Upper lobe of left lung (tissue), 6 donors: ENCODE measurements around the gene LIPH. TPM values are rescaled to one million over a fixed set of nuclear protein-coding genes. Genes with fewer than 3 reads are reported as not detected.
"Not testable (repeated sequence)": the region's sequence is repeated elsewhere in the genome, so short reads cannot be mapped to it uniquely, and the experiment has no call there.

ENCODE experiments used
- ATAC-seq, 2 donors: fragments of 200-7000 bp; cut with Tn5 transposase; one replicate each; pipeline ENCODE4 v1.9.1; 2022; ENCODE audit warnings: mild to moderate bottlenecking in 2 of 2, moderate library complexity in 2 of 2; ENCODE audit not compliant: low FRiP score in 2 of 2
- DNase-seq, 2 donors: peaks; one replicate each; pipeline ENCODE4 v3.0.0-alpha.2; 2019 to 2020
- H3K27ac ChIP-seq, 4 donors: fragments of 200-600 bp; sonication (generic); one replicate each; pipeline ENCODE4 v1.5.1; 2016 to 2019
- H3K27me3 ChIP-seq, 4 donors: fragments of 200-600 bp; sonication (generic); one replicate each; pipeline ENCODE4 v1.5.1; 2017 to 2019
- H3K36me3 ChIP-seq, 4 donors: fragments of 200-600 bp; sonication (generic); one replicate each; pipeline ENCODE4 v1.5.1; 2016 to 2019
- H3K4me1 ChIP-seq, 4 donors: fragments of 200-600 bp; sonication (generic); one replicate each; pipeline ENCODE4 v1.5.1; 2018 to 2019
- H3K4me3 ChIP-seq, 4 donors: fragments of 200-600 bp; sonication (generic); one replicate each; pipeline ENCODE4 v1.5.1; 2017 to 2019; ENCODE audit warnings: mild to moderate bottlenecking in 2 of 4, moderate library complexity in 1 of 4
- H3K9me3 ChIP-seq, 4 donors: fragments of 200-600 bp; sonication (generic); one replicate each; pipeline ENCODE4 v1.5.1; 2018 to 2019
- EP300 ChIP-seq, 4 donors: sonication (generic); formaldehyde crosslinking; IDR thresholded peaks; one replicate each; pipeline ENCODE4 v1.5.1; 2017; ENCODE audit warnings: antibody characterized with exemption in 4 of 4, control low read depth in 2 of 4
- POLR2A ChIP-seq, 4 donors: fragments of 450-650 bp; IDR thresholded peaks; one replicate each; pipeline ENCODE4 v1.5.1; 2016 to 2017; ENCODE audit warnings: antibody characterized with exemption in 4 of 4, mild to moderate bottlenecking in 2 of 4
- POLR2AphosphoS5 ChIP-seq, 2 donors: sonication (generic); formaldehyde crosslinking; IDR thresholded peaks; one replicate each; pipeline ENCODE4 v1.5.1; 2017; ENCODE audit warnings: antibody characterized with exemption in 2 of 2
- WGBS, 2 donors: methylation state at CpG; one replicate each; pipeline ENCODE4 v1.1.5; 2017 to 2018; 5-methylcytosine and 5-hydroxymethylcytosine counted together
- total RNA-seq, 6 donors: library from RNA; depleted of rRNA in 4 of 6; stranded (reverse); fragments of >200 nt in 4 of 6; gene quantifications; one replicate each; pipeline versions ENCODE4 v1.1.0 to v1.2.1, GENCODE V29; 2016 to 2021
- TF ChIP-seq, protein P1 (sequence below), 6 experiments: fragments of 450-650 bp in 4 of 6; fragments of 200-600 bp in 2 of 6; sonication (generic) in 2 of 6; IDR thresholded peaks; one replicate each; pipeline ENCODE4 v1.5.1; 2016 to 2019; ENCODE audit warnings: antibody characterized with exemption in 6 of 6
- donor health status: DM: no; HTN: no; CAD: no; lungs with moderate emphysema.
- donor health status: DM: no; HTN: yes; CAD: no; lungs with severe emphysema.

LIPH gene
- total RNA-seq, 6 donors from 2014 or later, result 25.9 to 63.1 (median 42.3) TPM

DNA sequence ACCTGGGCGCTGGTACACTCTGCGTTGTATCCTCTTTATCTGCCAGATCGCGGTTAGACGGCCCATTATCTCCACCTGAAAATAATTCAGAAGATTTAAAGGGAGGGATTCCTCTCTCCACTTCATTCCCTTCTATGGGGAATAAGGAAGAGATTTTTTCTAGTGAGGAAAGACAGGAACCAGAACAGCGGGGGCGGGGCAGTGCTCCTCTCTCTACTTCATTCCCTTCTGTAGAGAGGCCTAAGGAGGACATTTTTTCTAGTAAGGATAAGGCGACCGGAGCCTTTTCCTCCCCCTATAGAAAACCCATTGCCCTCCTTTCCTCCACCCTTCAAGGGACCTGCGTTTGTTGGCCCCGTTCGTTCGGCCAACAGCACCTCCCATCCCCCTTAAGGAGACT lies 8.3 kb upstream of the LIPH start:
- H3K4me3 ChIP-seq, result peak overlapping the region in 1 of 4 donors; percentile 6
- WGBS, 2 donors, result 69 to 81% methylated on average over 13 of the region's 13 CpGs
- H3K9me3 ChIP-seq, result no peaks in the 10 kb centered on the region

DNA sequence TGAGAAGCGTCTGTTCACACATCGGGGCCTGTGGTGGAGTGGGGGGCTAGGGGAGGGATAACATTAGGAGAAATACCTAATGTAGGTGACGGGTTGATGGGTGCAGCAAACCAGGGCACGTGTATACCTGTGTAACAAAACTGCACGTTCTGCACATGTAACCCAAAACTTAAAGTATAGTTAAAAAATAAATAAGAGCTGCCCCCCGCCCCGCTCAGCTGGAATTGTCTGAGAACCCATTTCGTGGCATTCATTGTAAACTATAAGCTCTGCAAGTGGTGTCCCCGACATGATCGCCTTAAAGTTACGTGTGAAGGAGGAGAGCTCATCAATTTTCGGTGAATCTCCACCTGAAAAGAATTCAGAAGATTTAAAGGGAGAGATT lies 7.3 kb upstream of the LIPH start:
- 83 to 86% methylated on average over 12 of the region's 12 CpGs for WGBS, 2 donors
- H3K36me3 ChIP-seq, result no peaks in the 10 kb centered on the region
- no peaks in the 10 kb centered on the region for H3K27me3 ChIP-seq
- TF ChIP-seq, protein P1, sequence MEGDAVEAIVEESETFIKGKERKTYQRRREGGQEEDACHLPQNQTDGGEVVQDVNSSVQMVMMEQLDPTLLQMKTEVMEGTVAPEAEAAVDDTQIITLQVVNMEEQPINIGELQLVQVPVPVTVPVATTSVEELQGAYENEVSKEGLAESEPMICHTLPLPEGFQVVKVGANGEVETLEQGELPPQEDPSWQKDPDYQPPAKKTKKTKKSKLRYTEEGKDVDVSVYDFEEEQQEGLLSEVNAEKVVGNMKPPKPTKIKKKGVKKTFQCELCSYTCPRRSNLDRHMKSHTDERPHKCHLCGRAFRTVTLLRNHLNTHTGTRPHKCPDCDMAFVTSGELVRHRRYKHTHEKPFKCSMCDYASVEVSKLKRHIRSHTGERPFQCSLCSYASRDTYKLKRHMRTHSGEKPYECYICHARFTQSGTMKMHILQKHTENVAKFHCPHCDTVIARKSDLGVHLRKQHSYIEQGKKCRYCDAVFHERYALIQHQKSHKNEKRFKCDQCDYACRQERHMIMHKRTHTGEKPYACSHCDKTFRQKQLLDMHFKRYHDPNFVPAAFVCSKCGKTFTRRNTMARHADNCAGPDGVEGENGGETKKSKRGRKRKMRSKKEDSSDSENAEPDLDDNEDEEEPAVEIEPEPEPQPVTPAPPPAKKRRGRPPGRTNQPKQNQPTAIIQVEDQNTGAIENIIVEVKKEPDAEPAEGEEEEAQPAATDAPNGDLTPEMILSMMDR (IDR thresholded peaks at IDR 0.05), result no peak
- TF ChIP-seq POLR2AphosphoS5 (IDR thresholded peaks at IDR 0.05) (no peak), POLR2A (IDR thresholded peaks at IDR 0.05) (no peak), EP300 (IDR thresholded peaks at IDR 0.05) (no peak)
- peak overlapping the region in 3 of 4 donors; percentile 75 to 85 (median 83) for H3K27ac ChIP-seq
- no peak for DNase-seq
- H3K9me3 ChIP-seq, result no peaks in the 10 kb centered on the region
- H3K4me1 ChIP-seq, result peaks cover 7 to 27% (median 15%) of the 10 kb centered on the region in 4 donors
- H3K4me3 ChIP-seq, result no peak overlapping the region
- no peak for ATAC-seq

More for the DNA sequence above, 8.3 kb upstream of the LIPH start:
- H3K27ac ChIP-seq, result peak overlapping the region; percentile 75 to 85 (median 84)
- H3K4me1 ChIP-seq, result peaks cover 7 to 21% (median 15%) of the 10 kb centered on the region in 4 donors
- no peaks in the 10 kb centered on the region for H3K27me3 ChIP-seq
- ATAC-seq (peak in 1 of 2 donors; percentile 30), DNase-seq (no peak)
- TF ChIP-seq, protein P1 (IDR thresholded peaks at IDR 0.05), result no peak
- TF ChIP-seq POLR2AphosphoS5 (IDR thresholded peaks at IDR 0.05), result no peak
- TF ChIP-seq EP300 (IDR thresholded peaks at IDR 0.05), result no peak
- TF ChIP-seq POLR2A (IDR thresholded peaks at IDR 0.05), result no peak
- H3K36me3 ChIP-seq, result no peaks in the 10 kb centered on the region

DNA sequence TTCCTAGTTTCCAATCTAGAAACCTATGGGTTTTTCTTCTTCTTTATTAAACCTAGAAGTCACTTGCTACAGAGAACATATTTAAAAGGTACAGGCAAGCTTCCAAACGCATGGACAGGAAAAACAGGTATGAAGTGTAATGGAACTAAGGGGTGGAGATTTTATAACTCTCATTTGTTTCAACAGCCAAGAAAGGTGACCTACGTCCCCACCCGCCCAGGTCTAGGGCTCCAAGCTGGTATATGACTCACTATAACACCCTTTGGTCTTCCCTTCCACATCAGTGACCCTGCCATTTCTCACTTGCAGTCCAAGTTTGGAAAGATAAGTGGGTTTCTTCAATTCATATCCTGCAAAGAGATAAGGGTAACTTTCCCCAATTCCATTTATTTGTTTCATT lies 6.0 kb upstream of the LIPH start:
- ATAC-seq (peak; percentile 57 to 86), DNase-seq (peak in 1 of 2 donors; percentile 87)
- H3K36me3 ChIP-seq, result no peaks in the 10 kb centered on the region
- peak in 1 of 2 donors; percentile 29 for TF ChIP-seq POLR2AphosphoS5 (IDR thresholded peaks at IDR 0.05)
- TF ChIP-seq POLR2A (IDR thresholded peaks at IDR 0.05), result no peak
- peak in 1 of 4 donors; percentile 61 for TF ChIP-seq EP300 (IDR thresholded peaks at IDR 0.05)
- H3K27ac ChIP-seq, result peak overlapping the region; percentile 74 to 85 (median 79)
- H3K9me3 ChIP-seq, result no peaks in the 10 kb centered on the region
- no peaks in the 10 kb centered on the region for H3K27me3 ChIP-seq
- H3K4me3 ChIP-seq, result no peak overlapping the region
- H3K4me1 ChIP-seq, result peaks cover 7 to 27% (median 15%) of the 10 kb centered on the region in 4 donors
- WGBS, 2 donors, result 68 to 79% methylated on average over 3 of the region's 3 CpGs

DNA sequence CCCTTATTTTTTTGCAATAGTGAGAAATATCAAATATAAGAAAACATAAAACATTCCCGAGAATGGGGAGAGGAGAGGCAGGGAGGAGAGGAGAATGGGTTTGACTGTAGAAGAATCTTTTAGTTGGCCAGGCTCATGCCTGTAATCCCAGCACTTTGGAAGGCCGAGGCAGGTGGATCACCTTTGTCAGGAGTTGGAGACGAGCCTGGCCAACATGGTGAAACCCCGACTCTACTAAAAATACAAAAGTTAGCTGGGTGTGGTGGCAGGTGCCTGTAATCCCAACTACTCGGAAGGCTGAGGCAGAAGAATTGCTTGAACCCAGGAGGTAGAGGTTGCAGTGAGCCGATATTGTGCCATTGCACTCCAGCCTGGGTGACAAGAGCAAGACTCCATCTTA lies 4.3 kb upstream of the LIPH start:
- not testable (repeated sequence) for H3K36me3 ChIP-seq, H3K27me3 ChIP-seq, H3K4me3 ChIP-seq, DNase-seq, H3K9me3 ChIP-seq, ATAC-seq
- 76 to 81% methylated on average over 6 of the region's 6 CpGs for WGBS, 2 donors
- Histone ChIP-seq H3K4me1 (peaks cover 6 to 25% (median 13%) of the 10 kb centered on the region in 4 donors), H3K27ac (peak overlapping the region in 3 of 4 donors; percentile 21 to 85 (median 40))

DNA sequence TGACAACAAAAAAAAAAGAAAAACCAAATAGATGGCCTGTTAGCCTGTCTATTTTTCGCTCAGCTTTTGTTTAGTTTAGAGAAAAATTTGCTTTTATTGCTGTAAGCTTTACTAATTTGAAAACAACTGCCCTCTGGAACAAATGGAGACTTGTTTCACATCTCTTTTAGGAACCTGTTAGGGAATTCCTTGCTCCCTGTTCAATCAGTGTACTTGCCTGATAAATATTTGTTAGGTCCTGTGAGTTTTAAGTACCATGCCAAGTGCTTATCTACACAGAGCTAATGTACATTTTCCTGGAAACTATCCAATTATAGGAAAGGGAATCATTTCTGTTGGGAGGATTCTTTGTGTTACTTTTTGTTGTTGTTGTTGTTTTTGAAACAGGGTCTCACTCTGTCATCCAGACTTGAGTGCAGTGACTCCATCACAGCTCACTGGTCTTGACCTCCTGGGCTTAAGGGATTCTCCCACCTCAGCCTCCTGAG lies 3.5 kb upstream of the LIPH start:
- ATAC-seq, result no peak
- H3K4me3 ChIP-seq, result no peak overlapping the region
- H3K9me3 ChIP-seq, result no peaks in the 10 kb centered on the region
- H3K27ac ChIP-seq, result peak overlapping the region in 3 of 4 donors; percentile 21 to 85 (median 40)
- H3K4me1 ChIP-seq, result peaks cover 4 to 18% (median 6%) of the 10 kb centered on the region in 4 donors
- DNase-seq, result no peak
- TF ChIP-seq POLR2AphosphoS5 (IDR thresholded peaks at IDR 0.05) (no peak), EP300 (IDR thresholded peaks at IDR 0.05) (no peak), POLR2A (IDR thresholded peaks at IDR 0.05) (no peak)
- TF ChIP-seq, protein P1 (IDR thresholded peaks at IDR 0.05), result no peak
- no peaks in the 10 kb centered on the region for H3K27me3 ChIP-seq
- WGBS, 2 donors, result 62 to 78% methylated on average over 1 of the region's 1 CpG
- no peaks in the 10 kb centered on the region for H3K36me3 ChIP-seq

DNA sequence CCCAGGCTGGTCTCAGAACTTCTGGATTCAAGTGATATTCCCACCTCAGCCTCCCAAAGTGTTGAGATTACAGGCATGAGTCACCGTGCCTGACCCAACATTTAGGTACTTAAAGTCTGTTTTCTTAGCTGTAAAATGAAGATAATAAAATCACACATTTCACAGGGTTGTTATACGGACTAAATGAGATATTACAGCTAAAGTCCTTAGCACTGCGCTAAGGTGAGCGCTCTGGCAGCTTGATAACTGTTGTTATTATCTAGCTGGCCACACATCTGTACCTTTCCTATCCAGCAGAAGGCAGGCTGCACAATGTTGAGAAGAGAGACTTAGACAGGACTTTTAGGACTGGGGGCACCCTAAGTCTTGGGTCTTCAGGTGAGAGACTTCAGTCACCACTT lies 2.7 kb upstream of the LIPH start:
- ATAC-seq (no peak), DNase-seq (no peak)
- Histone ChIP-seq H3K36me3 (no peaks in the 10 kb centered on the region), H3K4me1 (peaks cover 0 to 13% (median 5%) of the 10 kb centered on the region in 4 donors), H3K4me3 (no peak overlapping the region), H3K27ac (peak overlapping the region in 3 of 4 donors; percentile 11 to 36 (median 17)), H3K9me3 (no peaks in the 10 kb centered on the region), H3K27me3 (no peaks in the 10 kb centered on the region)
- 72 to 81% methylated on average over 4 of the region's 4 CpGs for WGBS, 2 donors
- TF ChIP-seq EP300 (IDR thresholded peaks at IDR 0.05), result no peak
